CD4-positive, CD25-positive, alpha-beta regulatory T cell (primary cell): ENCODE data around the gene SPAG16. TPM values are rescaled to one million over a fixed set of nuclear protein-coding genes. Genes with fewer than 3 reads are reported as not detected.
"Not testable (repeated sequence)": the region's sequence is repeated elsewhere in the genome, so short reads cannot be mapped to it uniquely, and the experiment has no call there.

Source experiments
- ATAC-seq, 2 donors: fragments of 150-1000 bp; cut with Tn5 transposase; one replicate each; pipeline ENCODE4 v1.10.0; 2021; ENCODE audit warnings: low read depth in 2 of 2, moderate number of reproducible peaks in 2 of 2, moderate library complexity in 1 of 2
- DNase-seq, 3 donors: peaks; one replicate each; pipeline versions ENCODE4 v3.0.0 to v3.0.0-alpha.2; 2012 to 2022; ENCODE audit warnings: mixed read lengths in 1 of 3
- H3K27ac ChIP-seq: one replicate; pipeline ENCODE4 v1.7.0; 2013; ENCODE audit warnings: mild to moderate bottlenecking, low read length; ENCODE audit not compliant: insufficient read depth, poor library complexity, severe bottlenecking
- H3K27me3 ChIP-seq: one replicate; pipeline ENCODE4 v1.7.0; 2013; ENCODE audit warnings: low read length; ENCODE audit not compliant: control insufficient read depth, insufficient read depth
- H3K36me3 ChIP-seq: one replicate; pipeline ENCODE4 v1.7.0; 2013; ENCODE audit warnings: mild to moderate bottlenecking, low read length, moderate library complexity; ENCODE audit not compliant: control insufficient read depth, insufficient read depth
- H3K4me1 ChIP-seq: 2 replicates; pipeline ENCODE4 v1.7.0; 2013; ENCODE audit warnings: mild to moderate bottlenecking, low read length; ENCODE audit not compliant: insufficient read depth, control insufficient read depth, poor library complexity, severe bottlenecking
- H3K4me3 ChIP-seq: one replicate; pipeline ENCODE4 v1.7.0; 2013; ENCODE audit warnings: low read depth, mild to moderate bottlenecking, low read length, moderate library complexity
- H3K9me3 ChIP-seq, 2 experiments: 1 replicate in 1 of 2; 2 replicates in 1 of 2; pipeline ENCODE4 v1.7.0; 2013; ENCODE audit warnings: low read length in 2 of 2, mild to moderate bottlenecking in 1 of 2, moderate library complexity in 1 of 2; ENCODE audit not compliant: control insufficient read depth in 2 of 2
- H3K27ac Mint-ChIP-seq, 3 donors: one replicate each; pipeline ENCODE4 v1.8.0; 2020 to 2022; ENCODE audit warnings: mild to moderate bottlenecking in 3 of 3, mixed read lengths in 3 of 3, moderate library complexity in 2 of 3
- H3K27me3 Mint-ChIP-seq: one replicate; pipeline ENCODE4 v1.8.0; 2022; ENCODE audit warnings: mild to moderate bottlenecking, mixed read lengths
- H3K36me3 Mint-ChIP-seq: one replicate; pipeline ENCODE4 v1.8.0; 2020; ENCODE audit warnings: mixed read lengths
- H3K4me1 Mint-ChIP-seq, 4 donors: one replicate each; pipeline ENCODE4 v1.8.0; 2020 to 2022; ENCODE audit warnings: mixed read lengths in 4 of 4, mild to moderate bottlenecking in 1 of 4
- H3K4me3 Mint-ChIP-seq, 4 donors: one replicate each; pipeline ENCODE4 v1.8.0; 2020 to 2022; ENCODE audit warnings: mild to moderate bottlenecking in 4 of 4, mixed read lengths in 4 of 4, moderate library complexity in 3 of 4
- H3K9me3 Mint-ChIP-seq, 7 donors: one replicate each; pipeline ENCODE4 v1.8.0; 2020 to 2022; ENCODE audit warnings: mixed read lengths in 7 of 7, mild to moderate bottlenecking in 3 of 7, moderate library complexity in 2 of 7
- polyA plus RNA-seq, 4 donors: library from polyadenylated mRNA; unstranded; fragments of 300-500 nt; fragmentation: Illumina TruSeq; gene quantifications; one replicate each; pipeline ENCODE4 v1.2.3, GENCODE V29; 2021
- total RNA-seq: library from RNA; stranded (reverse); gene quantifications from one replicate; pipeline ENCODE4 v1.2.3, GENCODE V29; 2022

The SPAG16 gene
- total and polyA plus RNA-seq, 5 donors from 2014 or later, result 7.7 to 21.1 (median 19.4) TPM

- no peaks in the 10 kb centered on the region for H3K4me1 Mint-ChIP-seq
- DNase-seq, result no peak
- no peak for ATAC-seq
- Histone ChIP-seq H3K27ac (no peak overlapping the region), H3K9me3 (no peaks in the 10 kb centered on the region), H3K4me3 (no peak overlapping the region), H3K36me3 (no peaks in the 10 kb centered on the region), H3K4me1 (no peaks in the 10 kb centered on the region), H3K27me3 (no peaks in the 10 kb centered on the region)
- no peaks in the 10 kb centered on the region for H3K36me3 Mint-ChIP-seq
- H3K27ac Mint-ChIP-seq, result no peak overlapping the region
- H3K27me3 Mint-ChIP-seq, result no peaks in the 10 kb centered on the region
- H3K9me3 Mint-ChIP-seq, result peaks cover 0 to 2% (median 0%) of the 10 kb centered on the region in 7 donors
- no peak overlapping the region for H3K4me3 Mint-ChIP-seq
These were observed 419.3 kb downstream of the SPAG16 start for GRCh38 chr2:213703406-213704098.

GRCh38 chr2:213710164-213710563 is 425.9 kb downstream of the SPAG16 start:
- no peak overlapping the region for H3K27ac ChIP-seq
- no peaks in the 10 kb centered on the region for H3K36me3 ChIP-seq
- no peaks in the 10 kb centered on the region for H3K4me1 Mint-ChIP-seq
- no peak overlapping the region for H3K4me3 ChIP-seq
- ATAC-seq (no peak), DNase-seq (no peak)
- no peaks in the 10 kb centered on the region for H3K27me3 ChIP-seq
- H3K4me3 Mint-ChIP-seq, result peak overlapping the region in 1 of 4 donors; percentile 51
- no peaks in the 10 kb centered on the region for H3K27me3 Mint-ChIP-seq
- peaks cover 0 to 2% (median 0%) of the 10 kb centered on the region in 7 donors for H3K9me3 Mint-ChIP-seq
- no peaks in the 10 kb centered on the region for H3K4me1 ChIP-seq
- H3K27ac Mint-ChIP-seq, result no peak overlapping the region
- H3K36me3 Mint-ChIP-seq, result no peaks in the 10 kb centered on the region
- H3K9me3 ChIP-seq, result no peaks in the 10 kb centered on the region

GRCh38 chr2:213718411-213718810 is 434.1 kb downstream of the SPAG16 start:
- not testable (repeated sequence) for H3K4me3 Mint-ChIP-seq

GRCh38 chr2:213722565-213722964 is 438.3 kb downstream of the SPAG16 start:
- Mint-ChIP-seq H3K9me3 (peaks cover 0 to 13% (median 1%) of the 10 kb centered on the region in 7 donors), H3K4me3 (no peak overlapping the region), H3K27ac (no peak overlapping the region), H3K27me3 (no peaks in the 10 kb centered on the region), H3K4me1 (no peaks in the 10 kb centered on the region), H3K36me3 (no peaks in the 10 kb centered on the region)
- Histone ChIP-seq H3K36me3 (no peaks in the 10 kb centered on the region), H3K27me3 (no peaks in the 10 kb centered on the region), H3K27ac (no peak overlapping the region), H3K4me3 (no peak overlapping the region), H3K9me3 (no peaks in the 10 kb centered on the region), H3K4me1 (no peaks in the 10 kb centered on the region)
- DNase-seq, result no peak
- no peak for ATAC-seq

More at GRCh38 chr2:213718411-213718810, 434.1 kb downstream of the SPAG16 start:
- not testable (repeated sequence) for H3K36me3 ChIP-seq, H3K4me1 Mint-ChIP-seq, DNase-seq, ATAC-seq, H3K4me1 ChIP-seq, H3K27me3 Mint-ChIP-seq, H3K27me3 ChIP-seq, H3K36me3 Mint-ChIP-seq, H3K27ac Mint-ChIP-seq, H3K9me3 ChIP-seq, H3K27ac ChIP-seq, H3K4me3 ChIP-seq
- peaks cover 0 to 11% (median 1%) of the 10 kb centered on the region in 7 donors for H3K9me3 Mint-ChIP-seq

- ATAC-seq, result no peak
These were observed 438.8 kb downstream of the SPAG16 start for GRCh38 chr2:213723041-213723560.

GRCh38 chr2:213723707-213724106 is 439.4 kb downstream of the SPAG16 start:
- H3K27ac ChIP-seq, result no peak overlapping the region
- H3K36me3 ChIP-seq, result no peaks in the 10 kb centered on the region
- no peak overlapping the region for H3K27ac Mint-ChIP-seq
- no peaks in the 10 kb centered on the region for H3K4me1 ChIP-seq
- no peak for ATAC-seq
- H3K4me1 Mint-ChIP-seq, result no peaks in the 10 kb centered on the region
- no peak overlapping the region for H3K4me3 ChIP-seq
- no peaks in the 10 kb centered on the region for H3K9me3 ChIP-seq
- no peaks in the 10 kb centered on the region for H3K36me3 Mint-ChIP-seq
- DNase-seq, result no peak
- H3K27me3 Mint-ChIP-seq, result no peaks in the 10 kb centered on the region
- peaks cover 0 to 13% (median 1%) of the 10 kb centered on the region in 7 donors for H3K9me3 Mint-ChIP-seq
- H3K27me3 ChIP-seq, result no peaks in the 10 kb centered on the region
- H3K4me3 Mint-ChIP-seq, result no peak overlapping the region

More at GRCh38 chr2:213723041-213723560, 438.8 kb downstream of the SPAG16 start:
- no peak overlapping the region for H3K27ac ChIP-seq
- H3K27me3 ChIP-seq, result no peaks in the 10 kb centered on the region
- no peaks in the 10 kb centered on the region for H3K36me3 ChIP-seq
- no peaks in the 10 kb centered on the region for H3K9me3 ChIP-seq
- no peak overlapping the region for H3K27ac Mint-ChIP-seq
- no peaks in the 10 kb centered on the region for H3K4me1 ChIP-seq
- no peaks in the 10 kb centered on the region for H3K36me3 Mint-ChIP-seq
- no peak for DNase-seq
- no peak overlapping the region for H3K4me3 ChIP-seq
- no peaks in the 10 kb centered on the region for H3K4me1 Mint-ChIP-seq
- no peak overlapping the region for H3K4me3 Mint-ChIP-seq
- H3K9me3 Mint-ChIP-seq, result peaks cover 0 to 13% (median 1%) of the 10 kb centered on the region in 7 donors
- no peaks in the 10 kb centered on the region for H3K27me3 Mint-ChIP-seq

- Mint-ChIP-seq H3K4me1 (no peaks in the 10 kb centered on the region), H3K27me3 (no peaks in the 10 kb centered on the region), H3K36me3 (no peaks in the 10 kb centered on the region), H3K4me3 (no peak overlapping the region), H3K27ac (no peak overlapping the region), H3K9me3 (peaks cover 0 to 8% (median 0%) of the 10 kb centered on the region in 7 donors)
- DNase-seq (no peak), ATAC-seq (no peak)
- H3K4me1 ChIP-seq, result no peaks in the 10 kb centered on the region
- no peaks in the 10 kb centered on the region for H3K9me3 ChIP-seq
- no peak overlapping the region for H3K4me3 ChIP-seq
- H3K27ac ChIP-seq, result no peak overlapping the region
- no peaks in the 10 kb centered on the region for H3K27me3 ChIP-seq
- no peaks in the 10 kb centered on the region for H3K36me3 ChIP-seq
These were observed 441.8 kb downstream of the SPAG16 start for GRCh38 chr2:213726101-213726500.

GRCh38 chr2:213733893-213734292 is 449.6 kb downstream of the SPAG16 start:
- Histone ChIP-seq H3K27me3 (no peaks in the 10 kb centered on the region), H3K4me3 (no peak overlapping the region), H3K4me1 (no peaks in the 10 kb centered on the region), H3K36me3 (no peaks in the 10 kb centered on the region), H3K9me3 (no peaks in the 10 kb centered on the region), H3K27ac (no peak overlapping the region)
- Mint-ChIP-seq H3K4me1 (no peaks in the 10 kb centered on the region), H3K9me3 (peaks cover 0 to 4% (median 0%) of the 10 kb centered on the region in 7 donors), H3K4me3 (no peak overlapping the region), H3K36me3 (no peaks in the 10 kb centered on the region), H3K27me3 (peaks cover 6% of the 10 kb centered on the region), H3K27ac (no peak overlapping the region)
- ATAC-seq (no peak), DNase-seq (no peak)
